IMR-90 (cell line): Measurements from ENCODE around the gene ABHD17C. TPM values are rescaled to one million over a fixed set of nuclear protein-coding genes. Genes with fewer than 3 reads are reported as not detected.

Experiments
- ATAC-seq: fragments of 200-7000 bp; cut with Tn5 transposase; 2 replicates; pipeline ENCODE4 v1.9.1; 2020; ENCODE audit warnings: low read depth, mild to moderate bottlenecking, moderate library complexity
- BruUV-seq: library from RNA; stranded (reverse); fragments of 400-500 nt; replicated peaks from 2 replicates; lab custom pipeline; 2021; lab: Mats Ljungman, UMichigan
- CTCF ChIA-PET: fragments of 300-600 bp; formaldehyde crosslinking; extraction: SDS; loops from one replicate; lab custom pipeline; 2021; ENCODE audit warnings: antibody characterized with exemption; lab: Yijun Ruan, JAX
- POLR2A ChIA-PET: fragments of 300-600 bp; sonication (Branson Sonifier 250); formaldehyde crosslinking; loops from one replicate; lab custom pipeline; 2022; ENCODE audit warnings: antibody characterized with exemption; ENCODE audit not compliant: unreplicated experiment; lab: Charles Lee
- DNase-seq: peaks from one replicate; pipeline ENCODE4 v3.0.0; 2013
- H2AFZ ChIP-seq: replicated peaks from 2 replicates; pipeline ENCODE3; 2013; ENCODE audit warnings: low read length, mild to moderate bottlenecking; ENCODE audit not compliant: poor library complexity
- H2AK5ac ChIP-seq: 2 replicates; pipeline ENCODE4 v1.6.1; 2013; ENCODE audit warnings: low read depth, low read length, inconsistent platforms
- H2AK9ac ChIP-seq: replicated peaks from 2 replicates; pipeline ENCODE3; 2013; ENCODE audit warnings: mild to moderate bottlenecking, low read depth, low read length, moderate library complexity; ENCODE audit not compliant: poor library complexity
- H2BK120ac ChIP-seq: 2 replicates; pipeline ENCODE4 v1.6.1; 2013; ENCODE audit warnings: low read depth, low read length, inconsistent platforms
- H2BK15ac ChIP-seq: 3 replicates; pipeline ENCODE4 v1.6.1; 2013; ENCODE audit warnings: low read depth, low read length, inconsistent platforms
- H2BK20ac ChIP-seq: 2 replicates; pipeline ENCODE4 v1.6.1; 2013; ENCODE audit warnings: low read depth, mild to moderate bottlenecking, inconsistent platforms, low read length, moderate library complexity
- H2BK5ac ChIP-seq: 2 replicates; pipeline ENCODE4 v1.6.1; 2013; ENCODE audit warnings: mild to moderate bottlenecking, low read depth, low read length, inconsistent platforms; ENCODE audit not compliant: poor library complexity, severe bottlenecking
- H3K14ac ChIP-seq: replicated peaks from 2 replicates; pipeline ENCODE4 v1.6.1; 2013; ENCODE audit warnings: low read depth, low read length, inconsistent platforms
- H3K18ac ChIP-seq: 2 replicates; pipeline ENCODE4 v1.6.1; 2013; ENCODE audit warnings: low read depth, low read length, control low read depth
- H3K23ac ChIP-seq: 2 replicates; pipeline ENCODE4 v1.6.1; 2013; ENCODE audit warnings: low read depth, low read length, inconsistent platforms
- H3K27ac ChIP-seq: 2 replicates; pipeline ENCODE4 v1.5.1; 2013; ENCODE audit warnings: mild to moderate bottlenecking, control low read depth, low read length; ENCODE audit not compliant: insufficient read depth
- H3K27me3 ChIP-seq: 2 replicates; pipeline ENCODE4 v1.6.1; 2013; ENCODE audit warnings: low read length; ENCODE audit not compliant: control insufficient read depth, insufficient read depth
- H3K36me3 ChIP-seq: 2 replicates; pipeline ENCODE4 v1.6.1; 2013; ENCODE audit warnings: low read length, mixed read lengths; ENCODE audit not compliant: control insufficient read depth, insufficient read depth
- H3K4ac ChIP-seq: 2 replicates; pipeline ENCODE4 v1.6.1; 2013; ENCODE audit warnings: low read depth, low read length, inconsistent platforms
- H3K4me1 ChIP-seq: 2 replicates; pipeline ENCODE4 v1.6.1; 2013; ENCODE audit warnings: low read length, mixed read lengths; ENCODE audit not compliant: control insufficient read depth, insufficient read depth
- H3K4me2 ChIP-seq: 2 replicates; pipeline ENCODE4 v1.6.1; 2013; ENCODE audit warnings: low read depth, mild to moderate bottlenecking, control low read depth, low read length, moderate library complexity
- H3K4me3 ChIP-seq: 2 replicates; pipeline ENCODE4 v1.5.1; 2013; ENCODE audit warnings: low read depth, mild to moderate bottlenecking, control low read depth, low read length, moderate library complexity; ENCODE audit not compliant: insufficient read depth
- H3K56ac ChIP-seq: 2 replicates; pipeline ENCODE4 v1.6.1; 2013; ENCODE audit warnings: low read length, inconsistent platforms; ENCODE audit not compliant: insufficient read depth; ENCODE audit errors: extremely low read depth
- H3K79me1 ChIP-seq, 2 experiments: 2 replicates each; pipeline ENCODE4 v1.6.1; 2013; ENCODE audit warnings: low read length in 2 of 2, inconsistent platforms in 1 of 2, low read depth in 1 of 2
- H3K9ac ChIP-seq: 2 replicates; pipeline ENCODE4 v1.6.1; 2013; ENCODE audit warnings: low read depth, low read length, control low read depth
- H3K9me1 ChIP-seq: 2 replicates; pipeline ENCODE4 v1.6.1; 2013; ENCODE audit warnings: low read length, inconsistent platforms; ENCODE audit not compliant: insufficient read depth
- H3K9me3 ChIP-seq: 2 replicates; pipeline ENCODE4 v1.6.1; 2013; ENCODE audit warnings: low read length; ENCODE audit not compliant: control insufficient read depth, insufficient read depth
- H4K20me1 ChIP-seq: 2 replicates; pipeline ENCODE4 v1.6.1; 2013; ENCODE audit warnings: low read length, inconsistent platforms; ENCODE audit not compliant: insufficient read depth
- H4K5ac ChIP-seq: 2 replicates; pipeline ENCODE4 v1.6.1; 2013; ENCODE audit warnings: mild to moderate bottlenecking, low read depth, low read length, control low read depth
- H4K8ac ChIP-seq, 2 experiments: 2 replicates each; pipeline ENCODE4 v1.6.1; 2013; ENCODE audit warnings: low read depth in 2 of 2, low read length in 2 of 2, control low read depth in 1 of 2, inconsistent platforms in 1 of 2
- H4K91ac ChIP-seq: 2 replicates; pipeline ENCODE4 v1.6.1; 2013; ENCODE audit warnings: low read depth, low read length, inconsistent platforms; ENCODE audit not compliant: insufficient read depth
- FOS ChIP-seq: fragments of 150-350 bp; IDR thresholded peaks from 2 replicates; pipeline ENCODE4 v1.6.1; 2016; ENCODE audit warnings: low read depth, low read length
- MAFK ChIP-seq: IDR thresholded peaks from 2 replicates; pipeline ENCODE4 v1.6.1; 2012; ENCODE audit warnings: low read depth, low read length, improper control_type of control experiment
- RAD21 ChIP-seq: IDR thresholded peaks from 2 replicates; pipeline ENCODE4 v1.6.1; 2012; ENCODE audit warnings: low read length, improper control_type of control experiment
- WGBS, 2 experiments: methylation state at CpG; one replicate each; pipeline versions ENCODE4 v1.1.5 to v1.1.7; 2013; ENCODE audit warnings: missing lambda C conversion rate in 2 of 2; ENCODE audit not compliant: insufficient read length in 1 of 2; ENCODE audit errors: extremely low coverage in 2 of 2; 5-methylcytosine and 5-hydroxymethylcytosine counted together
- dilution Hi-C: fragments of 300-500 bp; cut with HindIII; formaldehyde crosslinking; loops from one replicate; pipeline ENCODE4 v1.14.3; 2018; ENCODE audit warnings: low sequenced_read_pairs; ENCODE audit not compliant: unreplicated experiment
- in situ Hi-C: fragments of 300-500 bp; cut with MboI; formaldehyde crosslinking; loops from 3 replicates; pipeline ENCODE4 v1.14.3; 2019; ENCODE audit warnings: low sequenced_read_pairs, inconsistent platforms, mixed read lengths
- intact Hi-C: fragments of 100-400 bp; cut with micrococcal nuclease; formaldehyde crosslinking; loops from 2 replicates; pipeline ENCODE4 v1.10.0; 2022
- polyA plus RNA-seq, 3 experiments: library from polyadenylated mRNA; depleted of rRNA; stranded (reverse); fragments of >200 nt; gene quantifications; 2 replicates each; pipeline ENCODE4 v1.2.3, GENCODE V29; 2012; ENCODE audit warnings: low replicate concordance in 1 of 3
- total RNA-seq: library from RNA; depleted of rRNA; stranded (reverse); fragments of >200 nt; gene quantifications from 2 replicates; pipeline ENCODE4 v1.2.3, GENCODE V29; 2012

Gene ABHD17C
- total and polyA plus RNA-seq, 2 of the 4 experiments (the other 2 are of a cell fraction) = 5.4 to 10.3 TPM

DNA sequence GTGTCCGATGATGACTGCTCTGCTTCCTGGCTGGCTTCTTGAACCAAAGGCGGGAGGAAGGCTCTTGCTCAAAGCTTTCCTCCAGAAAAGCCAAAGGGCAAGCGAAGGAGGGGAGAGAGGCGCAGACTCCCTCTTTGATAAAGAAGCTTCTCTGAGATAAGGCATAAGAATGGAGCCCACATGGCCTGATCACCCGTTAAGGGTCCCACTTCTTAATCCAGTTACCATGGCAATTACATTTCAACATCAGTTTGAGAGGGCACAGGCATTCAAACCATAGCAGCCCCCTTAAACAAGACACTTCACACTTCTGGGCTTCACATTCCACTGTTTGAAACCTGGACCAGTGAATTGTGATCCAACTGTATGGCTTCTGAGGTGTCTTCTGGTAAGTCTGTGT, 8.0 kb downstream of the ABHD17C start:
- WGBS, 2 experiments = 0% methylated on average over 1 of the region's 5 CpGs; no CpG with 5 or more reads in 1 of the 2 experiments

More for the DNA sequence above, 8.0 kb downstream of the ABHD17C start:
- no peaks in the 10 kb centered on the region for H3K27me3 ChIP-seq
- H3K36me3 ChIP-seq = peaks cover 11% of the 10 kb centered on the region
- H3K9me3 ChIP-seq = no peaks in the 10 kb centered on the region
- peaks cover 23% of the 10 kb centered on the region for H3K4me1 ChIP-seq
- CTCF ChIA-PET = no interaction called here
- peaks cover 62 to 95% of the 10 kb centered on the region in 2 experiments for H3K79me1 ChIP-seq
- no peak overlapping the region for H2BK20ac ChIP-seq
- H3K4ac ChIP-seq = no peak overlapping the region
- 0 out of 2 replicates have a peak overlapping the region, but pooled peaks have one; percentile 1 for H3K23ac ChIP-seq
- H3K56ac ChIP-seq = no peak overlapping the region
- no peak overlapping the region for H3K4me3 ChIP-seq
- intact Hi-C loops = no loop called here
- H3K27ac ChIP-seq = peak overlapping the region; percentile 61; the same call in 1 of the 2 replicates
- in situ Hi-C loops = no loop called here
- POLR2A ChIA-PET = no interaction called here
- no peak for TF ChIP-seq FOS
- no peak for TF ChIP-seq RAD21
- TF ChIP-seq MAFK = no peak
- no peak overlapping the region for H2AFZ ChIP-seq
- H3K14ac ChIP-seq = 0 out of 2 replicates have a peak overlapping the region, but pooled peaks have one; percentile 8
- no peak overlapping the region for H3K9ac ChIP-seq
- no peak overlapping the region for H3K18ac ChIP-seq
- ATAC-seq (no peak), DNase-seq (no peak)
- no peak overlapping the region for H4K5ac ChIP-seq
- H2AK9ac ChIP-seq = no peak overlapping the region
- H2AK5ac ChIP-seq = no peak overlapping the region
- H2BK15ac ChIP-seq = no peak overlapping the region
- dilution Hi-C loops = no loop called here
- H2BK5ac ChIP-seq = no peak overlapping the region
- H3K9me1 ChIP-seq = peaks cover 24% of the 10 kb centered on the region
- peak overlapping the region; percentile 6; the same call in 1 of the 2 replicates for H3K4me2 ChIP-seq
- no peak overlapping the region for H2BK120ac ChIP-seq
- H4K91ac ChIP-seq = no peak overlapping the region
- no TSS peak for BruUV-seq
- peaks cover 94% of the 10 kb centered on the region for H4K20me1 ChIP-seq
- peak overlapping the region in 1 of 2 experiments; percentile 12; a peak in 1 of 4 replicates for H4K8ac ChIP-seq
